OCI-M1 (cell line): ENCODE data around the gene NUDT13.

Source experiments
- DNase-seq: peaks from one replicate; lab custom pipeline; 2025; lab: John Stamatoyannopoulos, UW

The NUDT13 gene

GRCh38 chr10:73166972-73167371 is 56.7 kb downstream of the NUDT13 start:
- DNase-seq = no peak

- DNase-seq = no peak
Measured at GRCh38 chr10:73167458-73167782, 57.2 kb downstream of the NUDT13 start.

GRCh38 chr10:73167783-73168464 is 57.7 kb downstream of the NUDT13 start, which contains the start of the genes ECD and FAM149B1:
TSS of gene ECD (minus strand) at chr10:73168008. CDS start at chr10:73163937, 4,071 bp downstream.
TSS of gene FAM149B1 (plus strand) at chr10:73168119. CDS start at chr10:73168340, 221 bp downstream.
- peak; percentile 96 for DNase-seq

DNA sequence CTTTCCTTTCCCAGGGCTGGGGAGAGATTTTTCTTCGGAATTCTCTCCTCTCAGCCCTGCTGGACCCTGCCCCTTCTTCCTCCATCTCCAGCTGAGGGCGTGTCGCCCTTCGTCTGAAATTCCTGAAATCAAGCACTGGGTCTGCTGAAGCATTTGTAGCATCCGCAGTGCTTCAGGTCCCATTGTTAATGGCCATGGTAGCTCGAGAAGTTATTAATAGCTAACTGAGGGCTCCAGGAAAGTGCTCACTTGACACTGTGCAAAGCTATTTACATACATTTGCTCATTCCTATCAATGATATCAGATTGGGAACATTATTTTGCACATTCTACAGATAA is 58.2 kb downstream of the NUDT13 start:
- DNase-seq = no peak

DNA sequence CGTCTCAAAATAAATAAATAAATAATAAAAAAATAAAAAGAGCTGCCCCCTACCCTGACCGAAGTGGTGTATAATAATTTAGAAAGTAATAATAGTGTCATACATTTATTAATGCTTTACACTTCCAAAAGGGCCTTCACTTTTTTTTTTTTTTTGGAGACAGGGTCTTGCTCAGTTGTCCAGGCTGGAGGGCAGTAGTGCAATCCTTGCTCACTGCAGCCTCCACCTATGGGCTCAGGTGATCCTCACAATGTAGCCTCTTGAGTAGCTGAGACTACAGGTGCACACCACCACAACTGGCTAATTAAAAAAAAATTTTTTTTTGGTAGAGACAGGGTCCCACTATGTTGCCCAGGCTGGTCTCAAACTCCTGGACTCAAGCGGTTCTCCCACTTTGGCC is 59.1 kb downstream of the NUDT13 start:
- no peak for DNase-seq

- no peak for DNase-seq
Measured at GRCh38 chr10:73172867-73173266, 62.6 kb downstream of the NUDT13 start.

DNA sequence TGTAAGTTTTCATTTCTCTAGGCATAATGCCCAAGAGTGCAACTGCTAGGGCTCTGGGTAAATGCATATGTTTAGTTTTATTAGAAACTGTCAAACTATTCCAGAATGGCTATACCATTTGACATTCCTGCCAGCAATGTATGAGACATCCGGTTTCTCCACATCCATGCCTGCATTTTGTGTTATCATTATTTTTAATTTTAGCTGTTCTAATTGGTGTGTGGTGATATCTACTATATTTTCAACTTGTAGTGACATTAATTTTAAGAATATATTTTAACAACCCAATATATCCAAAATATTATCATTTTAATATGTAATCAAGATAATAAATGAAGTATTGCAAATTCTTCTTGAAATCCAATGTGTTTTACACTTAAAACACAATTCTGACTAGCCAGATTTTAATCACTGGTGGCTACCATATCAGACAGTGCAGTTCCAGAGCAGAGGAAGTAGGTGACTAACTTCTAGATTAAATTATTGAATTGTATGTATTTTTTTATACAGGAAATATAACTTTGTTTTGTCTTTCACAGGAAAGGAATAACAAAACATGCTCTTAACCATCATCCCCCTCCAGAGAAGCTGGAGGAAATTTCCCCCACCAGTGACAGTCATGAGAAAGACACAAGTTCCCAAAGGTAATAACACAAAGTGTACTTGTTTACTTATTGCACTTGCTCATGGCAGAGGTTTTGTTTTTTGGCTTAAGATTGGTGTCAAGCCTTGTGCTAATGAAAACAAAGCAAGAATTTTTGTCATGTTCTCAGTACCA is 64.1 kb downstream of the NUDT13 start:
- no peak for DNase-seq
